ENCODE measurements around the gene DGAT2L6. TPM values are rescaled to one million over a fixed set of nuclear protein-coding genes. Genes with fewer than 3 reads are reported as not detected.

Gene DGAT2L6
- total and polyA plus RNA-seq, 12 donors: not detected

DNA sequence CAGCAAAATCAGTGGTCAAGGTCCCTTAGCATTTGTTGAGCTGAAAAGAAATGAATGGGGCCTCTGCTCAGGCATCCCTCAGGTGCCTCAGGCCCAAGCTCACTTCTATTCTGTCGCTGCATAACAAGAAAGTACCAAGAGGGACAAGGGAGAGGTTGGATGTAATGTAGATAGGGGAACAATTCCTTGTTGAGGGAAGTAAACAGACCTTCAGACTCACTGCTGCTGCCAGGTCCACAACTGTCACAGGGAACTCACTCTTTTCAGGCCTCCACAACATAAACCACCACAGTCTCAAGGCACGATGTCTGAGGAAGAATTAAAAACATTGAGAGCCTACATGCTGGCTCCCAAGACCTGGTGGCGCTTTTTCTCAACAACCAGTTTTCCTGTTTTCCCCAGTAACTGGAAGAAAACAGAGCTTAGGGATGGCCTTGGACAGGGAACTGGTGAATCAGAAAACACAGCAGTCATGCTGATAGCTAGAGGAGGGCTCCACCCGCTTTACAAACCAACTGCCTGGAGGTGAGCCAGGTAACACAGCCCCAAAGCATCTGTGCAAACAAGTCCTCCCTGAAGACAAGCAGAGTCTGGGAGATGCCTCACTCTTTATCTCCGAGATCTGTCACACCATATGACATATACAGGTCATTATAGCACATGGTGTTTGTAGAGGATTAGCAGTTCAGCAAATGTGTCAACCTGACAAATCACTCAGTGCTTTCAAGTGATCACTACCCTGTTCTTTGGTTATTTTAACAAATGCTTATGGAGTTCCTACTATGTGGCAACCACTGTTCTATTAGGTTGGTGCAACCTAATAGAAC, 42.9 kb downstream of the DGAT2L6 start:
- TF ChIP-seq, protein P1, sequence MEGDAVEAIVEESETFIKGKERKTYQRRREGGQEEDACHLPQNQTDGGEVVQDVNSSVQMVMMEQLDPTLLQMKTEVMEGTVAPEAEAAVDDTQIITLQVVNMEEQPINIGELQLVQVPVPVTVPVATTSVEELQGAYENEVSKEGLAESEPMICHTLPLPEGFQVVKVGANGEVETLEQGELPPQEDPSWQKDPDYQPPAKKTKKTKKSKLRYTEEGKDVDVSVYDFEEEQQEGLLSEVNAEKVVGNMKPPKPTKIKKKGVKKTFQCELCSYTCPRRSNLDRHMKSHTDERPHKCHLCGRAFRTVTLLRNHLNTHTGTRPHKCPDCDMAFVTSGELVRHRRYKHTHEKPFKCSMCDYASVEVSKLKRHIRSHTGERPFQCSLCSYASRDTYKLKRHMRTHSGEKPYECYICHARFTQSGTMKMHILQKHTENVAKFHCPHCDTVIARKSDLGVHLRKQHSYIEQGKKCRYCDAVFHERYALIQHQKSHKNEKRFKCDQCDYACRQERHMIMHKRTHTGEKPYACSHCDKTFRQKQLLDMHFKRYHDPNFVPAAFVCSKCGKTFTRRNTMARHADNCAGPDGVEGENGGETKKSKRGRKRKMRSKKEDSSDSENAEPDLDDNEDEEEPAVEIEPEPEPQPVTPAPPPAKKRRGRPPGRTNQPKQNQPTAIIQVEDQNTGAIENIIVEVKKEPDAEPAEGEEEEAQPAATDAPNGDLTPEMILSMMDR (IDR thresholded peaks at IDR 0.05): no peak
- no peak for TF ChIP-seq POLR2A (IDR thresholded peaks at IDR 0.05)
- Histone ChIP-seq H3K27me3 (peaks cover 17% of the 10 kb centered on the region), H3K9me3 (replicated peaks in 1 of 3) (no peaks in the 10 kb centered on the region), H3K36me3 (replicated peaks in 1 of 2) (no peaks in the 10 kb centered on the region), H3K4me3 (no peak overlapping the region), H3K4me1 (replicated peaks in 1 of 2) (no peaks in the 10 kb centered on the region), H3K27ac (peak overlapping the region in 3 of 5 donors; percentile 20 to 59 (median 53))
- 40 to 51% (median 48%) methylated on average over 4 to 5 of the region's 5 CpGs for WGBS, 4 donors
- DNase-seq: peak; percentile 21 to 84 (median 71)
- intact Hi-C loops (cut with DNase I): no loop called here

DNA sequence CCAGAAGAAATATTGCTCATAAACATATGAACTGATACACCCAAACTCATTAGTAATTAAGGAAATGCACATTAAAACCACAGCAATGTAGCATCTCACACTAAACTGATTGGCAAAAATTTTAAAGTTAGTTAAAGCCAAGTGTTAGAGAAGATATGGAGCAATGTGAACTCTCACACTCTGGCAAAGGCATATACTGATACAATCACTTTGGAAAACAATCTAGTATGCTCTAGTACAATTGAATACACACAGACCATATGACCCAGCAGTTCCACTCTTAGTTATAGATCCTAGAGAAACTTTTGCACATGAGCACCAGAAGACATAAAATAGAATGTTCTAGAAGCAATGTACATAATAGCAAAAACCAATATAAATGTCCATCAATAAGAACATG, 48.8 kb downstream of the DGAT2L6 start:
- H3K4me3 ChIP-seq: no peak overlapping the region
- H3K4me1 ChIP-seq (replicated peaks in 1 of 2): no peaks in the 10 kb centered on the region
- no peaks in the 10 kb centered on the region for H3K36me3 ChIP-seq (replicated peaks in 1 of 2)
- no peak for DNase-seq
- no peaks in the 10 kb centered on the region for H3K27me3 ChIP-seq
- H3K27ac ChIP-seq: no peak overlapping the region
- H3K9me3 ChIP-seq (replicated peaks in 1 of 3): no peaks in the 10 kb centered on the region
- TF ChIP-seq, protein P1 (IDR thresholded peaks at IDR 0.05): no peak
- TF ChIP-seq POLR2A (IDR thresholded peaks at IDR 0.05): no peak
- intact Hi-C loops (cut with DNase I): no loop called here

DNA sequence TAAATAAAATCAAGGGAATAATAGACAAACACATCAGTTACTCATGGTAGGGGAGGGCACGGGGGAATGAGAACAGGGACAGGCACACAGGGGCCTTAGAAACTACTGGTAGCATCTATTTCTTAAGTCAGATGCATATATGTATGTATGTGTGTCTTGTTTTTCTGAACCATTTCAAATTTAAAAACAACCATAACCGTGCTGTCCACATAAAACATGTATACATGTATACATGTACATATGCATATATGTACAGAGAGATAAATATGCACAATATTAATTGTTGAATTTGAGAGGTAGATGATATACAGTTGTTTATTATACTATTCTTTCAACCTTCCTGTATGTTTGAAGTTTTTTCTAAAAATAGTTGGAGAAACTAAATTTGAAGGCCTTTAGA, 49.4 kb downstream of the DGAT2L6 start:
- no peaks in the 10 kb centered on the region for H3K27me3 ChIP-seq
- H3K4me3 ChIP-seq: no peak overlapping the region
- no peaks in the 10 kb centered on the region for H3K4me1 ChIP-seq (replicated peaks in 1 of 2)
- no peak for TF ChIP-seq POLR2A (IDR thresholded peaks at IDR 0.05)
- TF ChIP-seq, protein P1 (IDR thresholded peaks at IDR 0.05): no peak
- H3K27ac ChIP-seq: no peak overlapping the region
- DNase-seq: no peak
- no peaks in the 10 kb centered on the region for H3K9me3 ChIP-seq (replicated peaks in 1 of 3)
- no peaks in the 10 kb centered on the region for H3K36me3 ChIP-seq (replicated peaks in 1 of 2)
- intact Hi-C loops (cut with DNase I): no loop called here
- WGBS, 4 donors: 72 to 93% (median 89%) methylated on average over 2 of the region's 2 CpGs

DNA sequence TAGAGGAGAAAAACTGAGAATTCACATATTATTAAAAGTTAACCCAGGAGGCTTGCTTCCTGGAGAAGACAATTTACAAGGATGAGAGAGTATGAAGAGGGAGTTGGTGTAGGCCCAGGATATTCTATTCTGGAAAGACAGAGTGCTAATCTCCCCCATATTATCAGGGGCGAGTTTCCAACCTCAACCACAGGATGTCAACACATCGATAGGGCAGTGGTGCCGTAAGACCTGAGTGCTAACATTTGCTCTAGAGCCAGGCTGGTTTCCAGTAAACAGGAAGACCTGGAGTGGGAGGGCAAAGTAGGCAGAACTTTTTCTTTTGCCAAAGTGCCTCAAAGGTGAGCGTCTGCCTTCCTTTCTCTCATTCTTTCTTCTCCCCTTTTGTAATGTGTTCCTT, 54.4 kb downstream of the DGAT2L6 start:
- no peaks in the 10 kb centered on the region for H3K9me3 ChIP-seq (replicated peaks in 1 of 3)
- WGBS, 4 donors: 72 to 81% (median 74%) methylated on average over 4 of the region's 4 CpGs; no CpG with 5 or more reads in 1 of the 4 donors
- H3K27me3 ChIP-seq: no peaks in the 10 kb centered on the region
- DNase-seq: no peak
- H3K4me3 ChIP-seq: no peak overlapping the region
- H3K36me3 ChIP-seq (replicated peaks in 1 of 2): no peaks in the 10 kb centered on the region
- no peak overlapping the region for H3K27ac ChIP-seq
- H3K4me1 ChIP-seq (replicated peaks in 1 of 2): no peaks in the 10 kb centered on the region
- TF ChIP-seq POLR2A (IDR thresholded peaks at IDR 0.05): no peak
- TF ChIP-seq, protein P1 (IDR thresholded peaks at IDR 0.05): no peak
- intact Hi-C loops (cut with DNase I): no loop called here

Measured in adrenal gland (tissue), 12 donors.